DLD1 (cell line): ENCODE data around the gene DPPA2.

Experiments used
- in situ Hi-C: cut with HindIII; loops from 2 replicates; pipeline ENCODE4 v1.10.0; 2017; ENCODE audit warnings: low sequenced_read_pairs

Gene DPPA2

GRCh38 chr3:109325657-109326056 lies 9.3 kb upstream of the DPPA2 start:
- in situ Hi-C loops, result no loop called here

DNA sequence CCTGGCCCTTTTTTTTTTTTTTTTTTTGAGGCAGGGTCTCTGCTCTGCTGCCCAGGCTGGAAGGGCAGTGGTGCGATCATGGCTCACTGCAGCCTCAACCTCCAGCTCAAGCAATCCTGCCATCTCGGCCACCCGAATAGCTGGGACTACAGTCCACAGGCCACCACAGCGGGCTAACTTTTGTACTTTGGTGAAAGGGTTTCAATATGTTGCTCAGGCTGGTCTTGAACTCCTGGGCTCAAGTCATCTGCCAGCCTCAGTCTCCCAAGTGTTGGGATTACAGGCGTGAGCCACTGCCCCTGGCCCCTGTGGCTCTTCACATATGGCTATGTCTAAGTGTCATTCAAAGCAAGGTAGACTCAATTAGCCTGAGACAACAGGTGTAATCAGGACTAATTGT lies 8.8 kb upstream of the DPPA2 start:
- in situ Hi-C loops, result no loop called here

- in situ Hi-C loops, result no loop called here
These were observed 3.3 kb downstream of the DPPA2 start for GRCh38 chr3:109313061-109313460.

DNA sequence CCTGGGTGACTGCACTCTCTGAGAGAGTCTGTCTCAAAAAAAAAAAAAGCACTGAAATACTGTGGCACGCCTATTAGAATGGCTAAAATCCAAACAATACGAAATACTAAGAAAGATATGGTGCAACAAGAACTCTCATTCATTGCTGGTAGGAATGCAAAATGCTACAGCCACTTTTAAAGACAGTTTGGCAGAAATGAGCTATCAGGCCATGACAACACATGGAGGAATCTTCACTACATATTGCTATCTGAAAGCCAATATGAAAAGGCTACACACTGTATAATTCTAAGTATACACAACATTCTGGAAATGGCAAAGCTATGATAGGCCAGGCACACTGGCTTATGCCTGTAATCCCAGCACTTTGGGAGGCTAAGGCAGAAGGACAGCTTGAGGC lies 18.8 kb downstream of the DPPA2 start:
- in situ Hi-C loops, result no loop called here

DNA sequence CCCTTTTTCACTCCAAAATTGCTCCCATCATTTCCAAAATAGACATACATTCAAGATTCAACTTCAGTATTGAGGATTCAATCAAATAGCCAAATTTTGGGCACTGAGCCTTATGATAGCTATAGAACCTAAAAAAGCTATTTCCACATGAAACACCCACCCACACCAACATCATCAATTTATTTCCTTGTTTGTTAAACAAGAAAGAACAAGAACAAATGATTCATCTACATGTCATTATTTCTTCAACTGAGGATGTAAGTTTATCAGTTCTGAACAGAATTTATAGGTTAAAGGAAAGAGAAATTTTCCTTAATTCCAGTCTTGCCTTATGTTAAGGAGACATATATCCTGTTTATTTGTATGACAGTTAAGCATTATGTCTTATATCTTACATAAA lies 32.2 kb downstream of the DPPA2 start:
- in situ Hi-C loops, result no loop called here

DNA sequence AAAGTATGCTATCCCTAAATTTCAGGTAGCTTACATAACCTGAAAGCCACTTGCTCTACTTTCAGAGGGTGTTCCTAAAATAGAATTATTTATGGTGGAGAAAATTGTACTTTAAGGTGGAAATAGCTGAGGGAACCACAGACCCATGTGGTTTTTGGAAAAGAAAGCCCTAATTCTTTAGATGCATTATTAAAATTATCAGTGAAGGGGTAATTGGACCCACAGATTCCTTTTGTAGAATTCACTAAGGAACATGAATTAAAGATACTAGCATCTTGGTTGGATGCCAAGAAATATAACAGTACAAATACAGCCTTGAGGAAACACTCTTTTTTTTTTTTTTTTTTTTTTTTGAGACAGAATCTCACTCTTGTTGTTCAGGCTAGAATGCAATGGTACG lies 37.8 kb downstream of the DPPA2 start:
- in situ Hi-C loops, result no loop called here

- in situ Hi-C loops, result no loop called here
These were observed 38.2 kb downstream of the DPPA2 start for GRCh38 chr3:109278141-109278540.

DNA sequence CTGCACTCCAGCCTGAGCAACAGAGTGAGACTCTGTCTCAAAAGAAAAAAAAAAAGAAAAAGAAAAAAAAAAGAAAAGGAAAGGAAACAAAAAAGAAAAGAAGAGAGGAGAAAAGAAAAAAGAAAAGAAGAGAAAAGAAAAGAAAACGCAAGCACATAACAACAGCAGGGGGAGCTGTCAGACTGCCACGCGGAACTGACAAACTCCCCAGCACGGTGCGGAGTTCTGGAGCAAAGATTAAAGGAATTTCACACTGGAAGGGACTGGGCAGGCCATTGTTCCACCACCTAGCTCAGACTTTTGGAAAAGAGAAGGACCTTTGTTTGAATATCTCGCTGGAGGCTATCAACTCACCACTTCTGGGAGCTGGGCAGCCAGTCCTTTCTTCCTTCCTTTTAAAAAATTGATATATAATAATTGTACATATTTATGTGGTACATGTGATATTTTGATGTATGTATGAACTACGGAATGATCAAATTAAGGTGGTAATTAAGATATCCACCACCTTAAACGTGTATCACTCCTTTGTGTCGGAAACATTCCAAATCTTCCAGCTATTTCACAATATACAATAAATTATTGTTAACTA lies 40.5 kb downstream of the DPPA2 start:
- in situ Hi-C loops, result no loop called here

- in situ Hi-C loops, result no loop called here
These were observed 45.5 kb downstream of the DPPA2 start for GRCh38 chr3:109270779-109271178.

GRCh38 chr3:109269577-109270275 lies 46.6 kb downstream of the DPPA2 start:
- in situ Hi-C loops, result no loop called here

GRCh38 chr3:109268181-109268580 lies 48.1 kb downstream of the DPPA2 start:
- in situ Hi-C loops, result no loop called here

GRCh38 chr3:109265295-109265694 lies 51.0 kb downstream of the DPPA2 start:
- in situ Hi-C loops, result no loop called here

GRCh38 chr3:109257269-109257668 lies 59.0 kb downstream of the DPPA2 start:
- in situ Hi-C loops, result no loop called here

- in situ Hi-C loops, result no loop called here
These were observed 61.5 kb downstream of the DPPA2 start for GRCh38 chr3:109254770-109255169.

GRCh38 chr3:109252641-109253040 lies 63.7 kb downstream of the DPPA2 start:
- in situ Hi-C loops, result no loop called here
